NCI-H1694 (cell line): ENCODE results near the gene SERBP1.
A peak's percentile ranks its signal among the peaks of the same experiment; 100 is the strongest.
"Not testable (repeated sequence)": the region's sequence is repeated elsewhere in the genome, so short reads cannot be mapped to it uniquely, and the experiment has no call there.

ENCODE experiments used
- DNase-seq: peaks from one replicate; lab custom pipeline; 2025; lab: John Stamatoyannopoulos, UW

Gene SERBP1

DNA sequence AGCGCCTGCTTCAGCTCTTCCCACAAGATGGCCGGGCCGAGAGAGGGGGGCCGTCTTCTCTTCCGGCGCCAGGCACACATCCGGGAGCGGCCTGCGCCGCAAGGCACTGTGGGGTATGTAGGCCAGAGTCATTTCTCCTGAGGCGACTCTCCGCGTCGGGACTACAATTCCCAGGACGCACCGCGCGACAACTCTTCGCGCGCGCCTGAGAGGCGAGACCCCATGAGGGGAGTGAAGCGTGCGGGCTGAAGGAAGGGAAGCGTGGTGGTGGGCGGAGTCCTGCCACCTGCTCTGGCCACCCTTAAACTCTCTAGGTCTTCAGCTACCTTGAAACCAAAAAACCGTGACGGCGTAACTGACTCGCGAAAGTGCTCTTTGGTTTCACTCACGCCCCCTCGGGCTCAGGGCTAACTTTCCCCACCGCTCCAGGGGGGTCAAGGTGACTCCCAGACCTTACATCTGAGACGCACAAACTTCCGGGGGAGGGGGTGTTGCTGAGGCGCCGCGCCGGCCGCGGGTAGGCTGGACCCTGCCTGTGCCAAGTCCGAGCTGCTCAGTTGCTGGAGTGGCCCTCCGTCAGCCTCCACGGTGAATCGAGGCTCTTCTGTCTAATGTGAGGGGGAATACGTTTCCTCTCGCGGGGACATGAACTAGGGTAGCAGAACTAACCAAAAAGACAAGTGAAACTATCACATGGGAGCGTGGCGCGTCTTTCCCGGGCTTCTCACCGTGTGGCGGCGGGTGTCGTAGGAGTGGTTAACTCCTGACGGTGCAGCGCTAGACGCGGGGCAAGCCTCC lies at the start of gene SERBP1:
SERBP1 (minus strand) TSS at position 45 of the 798 bp plus-strand sequence. CDS start 102 bp downstream, outside the sequence.
- peak; percentile 97 for DNase-seq

DNA sequence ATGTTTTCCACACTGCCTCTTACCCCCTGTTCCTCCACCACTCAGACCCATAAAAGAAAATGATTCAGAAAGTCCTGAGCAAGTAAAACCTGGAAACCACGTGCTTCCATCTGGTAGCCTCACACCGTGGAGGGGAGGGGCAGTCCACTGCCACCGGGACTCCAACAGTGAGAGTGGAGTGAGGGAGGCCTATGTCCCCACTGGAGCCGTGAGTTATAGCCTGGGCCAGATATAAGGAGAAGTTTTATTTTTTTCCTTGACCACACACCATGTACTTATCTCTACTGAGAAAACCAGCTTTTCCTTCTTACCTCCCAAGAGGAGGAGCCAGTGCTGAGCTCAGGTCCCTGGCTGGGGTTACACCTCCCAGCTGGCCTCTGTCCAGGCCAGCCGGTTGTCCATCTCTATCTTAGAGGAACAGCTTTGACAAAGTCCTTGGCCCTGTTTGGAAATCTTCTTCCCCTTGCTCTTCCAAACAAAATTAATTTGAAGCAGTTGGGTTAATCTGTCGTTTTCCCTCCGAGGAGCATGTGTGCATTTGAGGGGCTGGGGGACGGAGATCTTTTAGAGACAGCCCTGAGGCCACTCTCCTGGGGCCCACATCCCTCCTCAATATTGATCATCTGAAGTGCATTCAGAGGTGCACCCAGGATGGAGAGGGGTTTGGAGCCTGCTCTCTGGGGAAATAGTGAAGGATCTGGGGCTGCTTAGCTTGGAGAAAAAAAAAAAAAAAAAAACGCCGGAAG lies 49.1 kb upstream of the SERBP1 start:
- no peak for DNase-seq

GRCh38 chr1:67476906-67477305 lies 46.7 kb upstream of the SERBP1 start:
- DNase-seq, result no peak

- no peak for DNase-seq
These were observed 45.8 kb upstream of the SERBP1 start for GRCh38 chr1:67476006-67476482.

- DNase-seq, result no peak
These were observed 41.9 kb upstream of the SERBP1 start for GRCh38 chr1:67472056-67472455.

GRCh38 chr1:67469431-67469830 lies 39.2 kb upstream of the SERBP1 start:
- DNase-seq, result no peak

DNA sequence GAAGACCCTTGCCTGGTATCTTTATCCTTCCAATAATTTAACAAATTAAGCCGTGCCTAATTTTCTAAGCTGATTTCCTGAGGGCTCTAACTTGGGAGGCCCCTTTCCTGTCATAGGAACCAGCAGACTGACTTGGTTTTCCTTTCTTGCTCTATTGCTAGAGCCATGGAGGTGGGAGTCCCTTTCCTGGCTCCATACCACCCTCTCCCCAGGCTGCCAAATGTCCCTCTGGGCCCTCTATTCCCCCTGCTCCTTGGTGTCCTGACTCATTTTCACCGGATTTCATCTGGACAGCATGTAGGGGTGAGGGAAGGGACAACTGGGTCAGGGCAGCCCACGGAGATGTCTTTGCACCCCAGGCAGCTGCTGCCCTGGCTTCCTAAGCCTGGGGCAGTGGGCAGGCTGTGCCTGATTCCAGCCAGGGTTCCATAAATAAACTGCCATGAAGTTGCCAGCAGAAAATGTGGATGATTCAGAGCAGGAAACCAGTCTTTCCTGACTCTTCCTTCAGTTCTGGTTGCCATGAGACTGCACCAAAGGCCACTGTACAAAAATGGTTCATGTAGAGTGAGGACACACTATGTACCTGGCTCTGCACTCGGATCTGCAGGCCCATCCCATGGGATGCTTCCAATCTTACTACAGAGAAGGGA lies 38.0 kb upstream of the SERBP1 start:
- no peak for DNase-seq

DNA sequence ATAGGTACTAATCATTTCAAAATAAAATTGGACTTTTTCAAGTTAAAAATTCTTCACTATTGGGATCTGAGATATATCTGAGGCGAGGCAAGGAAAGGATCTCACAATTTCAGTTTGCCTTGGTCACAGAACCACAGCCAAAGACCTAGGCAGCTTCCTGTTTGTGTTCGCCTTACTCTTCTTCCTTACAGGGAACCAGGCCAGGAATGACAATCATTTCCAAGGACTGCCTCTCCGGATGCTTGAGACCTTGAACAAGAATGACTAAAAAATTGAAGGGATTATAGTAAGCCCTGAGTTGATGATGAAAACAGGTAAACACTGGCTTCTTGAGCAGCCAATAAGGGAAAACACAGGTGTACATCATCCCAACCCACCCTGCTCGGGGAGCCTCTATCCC lies 35.2 kb upstream of the SERBP1 start:
- DNase-seq, result no peak

- no peak for DNase-seq
These were observed 34.5 kb upstream of the SERBP1 start for GRCh38 chr1:67464746-67465145.

DNA sequence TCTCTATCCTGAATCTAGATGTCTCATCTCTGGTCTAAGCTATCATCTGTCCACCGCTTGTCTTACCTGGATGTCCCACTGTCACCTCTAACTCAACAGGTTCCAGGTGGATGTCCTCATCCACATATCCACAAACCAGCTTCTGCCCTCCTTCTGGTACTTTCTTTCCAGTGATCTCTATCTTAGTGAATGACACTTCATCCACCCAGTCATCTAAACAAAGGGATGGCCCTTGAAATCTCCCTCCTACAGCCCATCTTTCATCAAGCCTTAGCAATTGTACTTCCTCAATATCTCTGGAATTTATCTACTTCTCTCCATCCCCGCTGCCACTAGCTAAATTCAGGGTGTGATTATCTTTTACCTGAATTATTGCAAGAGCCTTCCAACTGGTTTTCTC lies 33.9 kb upstream of the SERBP1 start:
- DNase-seq, result no peak

DNA sequence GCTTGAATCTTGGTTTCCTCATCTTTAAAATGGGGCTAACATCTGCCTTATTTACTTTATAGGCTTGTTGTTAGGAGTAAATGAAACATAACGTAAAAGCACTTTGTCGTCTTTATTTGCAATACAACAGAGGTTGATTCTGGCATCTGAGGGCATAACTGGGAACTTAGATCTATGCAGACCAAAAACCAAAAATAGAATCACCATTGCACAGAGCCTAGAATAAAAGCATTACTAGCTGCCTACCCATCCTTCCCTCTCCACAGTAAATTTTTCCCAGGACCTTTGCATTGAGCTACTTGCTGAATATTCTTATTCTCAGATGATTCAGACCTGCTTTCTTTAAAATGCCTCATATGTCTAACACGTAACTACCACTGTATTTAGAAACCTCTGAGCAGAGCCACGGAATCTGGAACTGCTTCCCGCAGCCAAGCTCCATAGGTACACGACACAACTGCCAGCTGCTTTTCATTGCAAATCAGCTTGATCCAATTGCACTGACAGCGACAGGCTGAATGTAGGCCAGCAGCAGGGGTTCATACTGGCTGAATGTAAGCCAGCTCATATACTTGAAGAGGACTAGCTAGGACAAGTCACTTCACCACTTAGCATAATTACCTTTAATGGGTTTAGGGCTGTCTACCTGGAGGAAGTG lies 33.2 kb upstream of the SERBP1 start:
- DNase-seq, result no peak

DNA sequence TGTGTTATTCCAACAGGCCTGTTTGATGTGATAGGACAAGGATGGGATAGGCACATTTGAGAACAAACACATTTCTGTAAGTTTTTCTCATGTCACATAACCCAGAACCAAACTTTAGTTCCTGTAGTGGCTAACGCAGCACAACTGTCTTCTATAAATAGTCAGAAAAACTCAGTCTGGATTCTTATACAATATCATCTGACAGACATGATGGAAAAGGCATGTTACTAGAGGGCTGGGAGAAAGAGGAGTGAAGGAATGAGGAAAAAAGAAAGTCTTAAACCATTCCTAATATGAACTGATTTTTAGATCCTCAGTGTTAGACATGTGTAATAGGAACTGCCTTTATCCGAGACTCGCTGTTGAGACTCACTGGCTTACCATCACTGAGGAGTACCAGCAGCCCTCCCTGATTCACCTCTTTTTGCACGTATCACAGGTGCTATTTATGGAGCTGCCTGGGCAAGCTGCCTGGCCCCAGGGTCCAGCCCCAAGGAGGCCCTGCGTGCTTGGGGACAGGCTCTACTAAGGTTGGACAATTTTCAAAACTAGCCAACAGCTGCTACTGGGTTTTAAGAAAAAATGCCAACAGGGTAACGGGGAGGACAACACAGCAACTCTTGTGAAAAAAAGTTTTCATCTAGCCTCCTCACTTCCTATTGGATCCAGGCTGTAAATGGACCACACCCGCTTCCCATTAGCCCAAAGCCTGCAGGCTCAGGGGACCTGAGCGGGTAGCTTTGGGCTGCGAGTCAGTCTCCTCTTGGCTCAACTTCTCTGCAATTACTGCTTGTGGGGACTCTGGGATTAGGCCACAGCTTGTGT lies 30.7 kb upstream of the SERBP1 start:
- no peak for DNase-seq

DNA sequence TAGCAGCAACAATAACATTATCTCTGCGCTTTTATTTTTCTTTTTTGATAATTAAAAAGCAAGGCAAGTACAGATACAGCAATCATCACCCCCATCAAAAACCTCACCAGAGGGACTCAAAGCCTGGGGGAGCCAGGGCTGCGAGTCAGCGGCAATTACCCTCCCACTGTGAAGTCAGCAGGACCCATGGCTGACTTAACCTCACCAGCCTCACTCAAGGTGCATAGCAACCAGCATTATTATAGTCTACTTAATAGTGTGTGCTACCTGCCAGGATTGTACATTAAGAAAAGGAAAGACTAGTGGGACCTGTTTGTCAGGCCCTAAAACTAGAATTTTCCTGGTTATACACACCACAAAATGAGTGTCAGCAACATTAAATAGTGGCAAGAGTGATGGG lies 28.9 kb upstream of the SERBP1 start:
- no peak for DNase-seq

DNA sequence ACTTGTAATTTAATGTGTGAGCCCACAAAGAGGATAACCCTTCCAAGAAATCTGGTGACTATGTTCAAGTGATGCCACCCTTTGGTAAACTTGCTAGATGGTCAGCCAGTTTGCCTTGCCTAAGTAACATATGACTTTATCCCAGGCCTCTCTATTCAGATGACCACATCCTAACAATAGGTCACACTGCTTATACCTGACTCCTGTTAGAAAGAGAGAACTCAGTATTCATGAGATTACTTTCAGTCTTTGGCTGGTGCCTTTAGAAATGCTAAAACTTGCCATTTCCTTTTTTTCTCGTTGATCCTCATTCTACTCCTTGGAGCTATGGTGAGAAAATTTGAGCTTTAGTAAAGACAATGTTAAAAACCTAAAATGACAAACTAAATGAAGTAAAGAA lies 28.5 kb upstream of the SERBP1 start:
- no peak for DNase-seq

DNA sequence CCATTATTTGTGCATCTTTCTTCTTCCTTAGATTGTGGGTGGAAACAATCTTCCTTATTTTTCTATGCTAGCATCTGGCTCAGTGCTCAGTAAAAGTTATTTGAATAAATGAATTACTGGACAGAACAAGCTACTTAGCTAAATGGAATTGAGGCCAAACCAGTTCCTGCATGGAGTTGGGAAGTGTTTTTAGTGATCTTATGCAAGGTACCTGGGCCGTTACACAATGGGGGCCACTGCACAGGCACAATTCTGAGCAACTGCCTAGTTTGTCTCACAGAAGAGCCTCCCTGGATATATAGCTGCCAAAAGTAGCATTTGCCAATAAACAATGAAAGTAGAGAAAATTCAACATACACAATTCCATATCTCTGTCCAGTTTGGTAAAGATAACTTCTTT lies 27.0 kb upstream of the SERBP1 start:
- no peak for DNase-seq

DNA sequence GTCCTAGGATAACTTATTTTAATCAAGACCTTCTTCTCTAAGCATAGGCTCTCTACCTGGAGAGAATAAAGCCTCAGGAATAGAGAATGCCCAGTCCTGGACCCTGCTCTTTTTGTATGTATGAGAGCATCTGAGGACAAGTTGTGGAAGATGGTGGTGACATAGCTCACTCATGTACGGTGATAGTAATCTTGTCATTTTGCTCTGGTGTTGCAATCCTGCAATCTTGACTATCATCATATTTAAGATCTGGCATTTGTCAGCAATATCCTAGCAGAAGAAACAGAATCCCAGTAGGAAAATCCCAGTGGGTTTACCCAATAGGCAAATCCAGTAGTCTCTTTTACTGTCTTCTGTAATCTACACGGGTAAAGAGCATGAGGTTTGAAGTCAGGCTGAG lies 21.6 kb upstream of the SERBP1 start:
- no peak for DNase-seq

- no peak for DNase-seq
These were observed 21.2 kb upstream of the SERBP1 start for GRCh38 chr1:67451356-67451755.

DNA sequence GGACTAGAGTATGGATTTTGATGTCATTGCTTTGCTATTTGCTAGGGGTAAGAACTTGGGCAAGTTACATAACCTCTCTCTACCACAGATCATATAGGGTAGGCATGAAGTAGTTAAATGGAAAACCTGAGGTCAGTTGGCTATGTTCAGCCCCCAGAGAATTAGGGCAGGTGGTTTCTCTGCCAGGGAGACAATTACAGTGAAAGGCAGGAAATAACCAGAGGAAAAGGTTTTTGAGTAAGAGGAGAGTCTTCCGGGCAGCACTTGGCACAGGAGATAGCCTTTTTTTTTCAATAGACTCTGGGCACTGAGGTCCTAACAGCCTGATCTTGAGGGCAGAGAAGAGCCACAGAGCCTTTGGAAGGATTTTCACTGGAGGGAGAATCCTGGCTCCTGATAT lies 16.7 kb upstream of the SERBP1 start:
- DNase-seq, result no peak

- not testable (repeated sequence) for DNase-seq
These were observed 15.8 kb upstream of the SERBP1 start for GRCh38 chr1:67446014-67446413.

DNA sequence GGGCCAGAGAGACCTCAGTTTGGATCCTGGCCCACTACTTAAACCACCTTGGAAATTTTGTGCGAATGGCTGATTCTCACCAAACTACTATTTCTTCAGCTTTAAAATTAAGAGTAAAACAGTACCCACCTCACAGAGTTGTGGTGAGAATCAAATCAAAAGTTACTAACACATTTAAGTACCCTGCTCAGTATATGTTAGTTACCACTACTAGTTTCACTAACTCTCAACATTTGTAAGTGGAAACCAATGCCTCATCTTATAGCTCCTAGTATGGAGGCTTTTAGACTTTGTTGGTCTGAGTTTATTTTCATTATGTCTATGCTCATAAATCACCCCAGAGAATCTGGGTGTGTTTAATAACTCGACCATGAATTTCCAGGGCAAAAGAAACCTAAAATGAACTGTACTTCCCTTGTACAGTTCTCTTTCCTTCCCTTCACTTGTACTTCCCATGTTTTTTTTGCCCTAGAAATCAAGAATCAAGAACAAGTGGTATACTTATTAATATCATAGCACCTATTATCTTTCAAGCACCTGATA lies 11.6 kb upstream of the SERBP1 start:
- no peak for DNase-seq

GRCh38 chr1:67441183-67441582 lies 11.0 kb upstream of the SERBP1 start:
- DNase-seq, result no peak
